Prostate gland (tissue), 2 donors: Measurements from ENCODE around the gene ZC3H7A.

Source experiments
- CTCF ChIP-seq, 4 experiments: fragments of 200-600 bp in 2 of 4; fragments of 450-650 bp in 2 of 4; sonication (generic) in 2 of 4; IDR thresholded peaks; 1 replicate in 3 of 4; 2 replicates in 1 of 4; pipeline ENCODE4 v1.5.1; 2016 to 2019; ENCODE audit warnings: antibody characterized with exemption in 4 of 4, mild to moderate bottlenecking in 2 of 4, moderate library complexity in 2 of 4
- POLR2A ChIP-seq: fragments of 450-650 bp; IDR thresholded peaks from one replicate; pipeline ENCODE4 v1.6.1; 2016; ENCODE audit warnings: antibody characterized with exemption, mild to moderate bottlenecking
- POLR2AphosphoS5 ChIP-seq: sonication (generic); formaldehyde crosslinking; IDR thresholded peaks from one replicate; pipeline ENCODE4 v1.6.1; 2017; ENCODE audit warnings: antibody characterized with exemption

GRCh38 chr16:11759163-11759834 is 37.8 kb downstream of the ZC3H7A start:
- no peak for TF ChIP-seq POLR2AphosphoS5
- no peak for TF ChIP-seq CTCF (IDR thresholded peaks at IDR 0.05)
- TF ChIP-seq POLR2A = no peak
